Thymus (tissue), 11 donors: ENCODE measurements around the gene TP53AIP1. TPM values are rescaled to one million over a fixed set of nuclear protein-coding genes. Genes with fewer than 3 reads are reported as not detected.

Source experiments
- DNase-seq, 9 donors: peaks; one replicate each; pipeline ENCODE4 v3.0.0-alpha.2; 2013; ENCODE audit warnings: low spot score in 9 of 9, low read depth in 6 of 9, missing footprints in 1 of 9
- H3K27ac ChIP-seq, 2 donors: one replicate each; pipeline ENCODE4 v1.5.1; 2013; ENCODE audit warnings: control low read depth in 1 of 2, low read depth in 1 of 2, low read length in 1 of 2, mild to moderate bottlenecking in 1 of 2, moderate library complexity in 1 of 2
- H3K27me3 ChIP-seq, 2 donors: one replicate each; pipeline ENCODE4 v1.5.1; 2013; ENCODE audit warnings: low read length in 1 of 2; ENCODE audit not compliant: control insufficient read depth in 2 of 2, insufficient read depth in 1 of 2
- H3K36me3 ChIP-seq, 2 donors: one replicate each; pipeline ENCODE4 v1.5.1; 2013; ENCODE audit warnings: low read length in 1 of 2, mild to moderate bottlenecking in 1 of 2, moderate library complexity in 1 of 2; ENCODE audit not compliant: control insufficient read depth in 2 of 2, insufficient read depth in 2 of 2
- H3K4me1 ChIP-seq, 2 donors: one replicate each; pipeline ENCODE4 v1.5.1; 2013; ENCODE audit warnings: low read length in 2 of 2; ENCODE audit not compliant: control insufficient read depth in 2 of 2, insufficient read depth in 2 of 2
- H3K4me3 ChIP-seq, 2 donors: one replicate each; pipeline ENCODE4 v1.5.1; 2013; ENCODE audit warnings: low read length in 2 of 2, control low read depth in 1 of 2, mild to moderate bottlenecking in 1 of 2
- H3K9me3 ChIP-seq, 2 donors: one replicate each; pipeline ENCODE4 v1.5.1; 2013; ENCODE audit warnings: low read length in 1 of 2, mild to moderate bottlenecking in 1 of 2; ENCODE audit not compliant: control insufficient read depth in 2 of 2, insufficient read depth in 1 of 2
- WGBS: extraction: QIAGEN DNeasy Blood & Tissue Kit; methylation state at CpG from one replicate; pipeline ENCODE4 v1.1.7; 2013; 5-methylcytosine and 5-hydroxymethylcytosine counted together
- polyA plus RNA-seq: library from polyadenylated mRNA; stranded (reverse); fragments of 200-250 nt; gene quantifications from one replicate; pipeline ENCODE4 v1.2.3, GENCODE V29; 2013
- total RNA-seq: library from RNA; stranded (reverse); fragments of 120-200 nt; gene quantifications from one replicate; pipeline ENCODE4 v1.2.4, GENCODE V29; 2013
- donor health status: healthy.

The TP53AIP1 gene
- total and polyA plus RNA-seq, 2 donors, result 1.6 to 32.0 TPM

- 89% methylated on average over 3 of the region's 3 CpGs for WGBS
- no peaks in the 10 kb centered on the region for H3K9me3 ChIP-seq
Measured at GRCh38 chr11:128931066-128931465, 11.6 kb downstream of the TP53AIP1 start.

GRCh38 chr11:128929991-128930390 lies 12.7 kb downstream of the TP53AIP1 start:
- WGBS, result 90% methylated on average over 12 of the region's 12 CpGs
- DNase-seq, result no peak
- Histone ChIP-seq H3K36me3 (no peaks in the 10 kb centered on the region), H3K9me3 (no peaks in the 10 kb centered on the region), H3K4me3 (no peak overlapping the region), H3K27ac (no peak overlapping the region), H3K27me3 (peaks cover 0 to 27% of the 10 kb centered on the region in 2 donors), H3K4me1 (peaks cover 0 to 7% of the 10 kb centered on the region in 2 donors)

More at GRCh38 chr11:128931066-128931465, 11.6 kb downstream of the TP53AIP1 start:
- no peak overlapping the region for H3K4me3 ChIP-seq
- no peak overlapping the region for H3K27ac ChIP-seq
- H3K36me3 ChIP-seq, result no peaks in the 10 kb centered on the region
- peaks cover 0 to 7% of the 10 kb centered on the region in 2 donors for H3K4me1 ChIP-seq
- peaks cover 0 to 21% of the 10 kb centered on the region in 2 donors for H3K27me3 ChIP-seq
- DNase-seq, result no peak

GRCh38 chr11:128929468-128929867 lies 13.2 kb downstream of the TP53AIP1 start:
- DNase-seq, result no peak
- Histone ChIP-seq H3K4me1 (peaks cover 0 to 7% of the 10 kb centered on the region in 2 donors), H3K27me3 (peaks cover 0 to 32% of the 10 kb centered on the region in 2 donors), H3K27ac (no peak overlapping the region), H3K4me3 (no peak overlapping the region), H3K36me3 (no peaks in the 10 kb centered on the region), H3K9me3 (no peaks in the 10 kb centered on the region)
- 90% methylated on average over 5 of the region's 5 CpGs for WGBS

GRCh38 chr11:128928400-128928799 lies 14.3 kb downstream of the TP53AIP1 start:
- WGBS, result 66% methylated on average over 5 of the region's 5 CpGs
- Histone ChIP-seq H3K4me3 (no peak overlapping the region), H3K27me3 (peaks cover 0 to 36% of the 10 kb centered on the region in 2 donors), H3K27ac (no peak overlapping the region), H3K9me3 (no peaks in the 10 kb centered on the region), H3K36me3 (no peaks in the 10 kb centered on the region), H3K4me1 (peaks cover 0 to 7% of the 10 kb centered on the region in 2 donors)
- DNase-seq, result no peak

GRCh38 chr11:128927683-128928336 lies 14.9 kb downstream of the TP53AIP1 start:
- 91% methylated on average over 12 of the region's 12 CpGs for WGBS
- DNase-seq, result no peak
- peaks cover 0 to 36% of the 10 kb centered on the region in 2 donors for H3K27me3 ChIP-seq
- H3K36me3 ChIP-seq, result no peaks in the 10 kb centered on the region
- no peaks in the 10 kb centered on the region for H3K9me3 ChIP-seq
- no peak overlapping the region for H3K27ac ChIP-seq
- no peak overlapping the region for H3K4me3 ChIP-seq
- peaks cover 0 to 9% of the 10 kb centered on the region in 2 donors for H3K4me1 ChIP-seq

- Histone ChIP-seq H3K27me3 (peaks cover 0 to 36% of the 10 kb centered on the region in 2 donors), H3K4me3 (no peak overlapping the region), H3K36me3 (no peaks in the 10 kb centered on the region), H3K9me3 (no peaks in the 10 kb centered on the region), H3K4me1 (peaks cover 0 to 9% of the 10 kb centered on the region in 2 donors), H3K27ac (no peak overlapping the region)
- no peak for DNase-seq
- 84% methylated on average over 11 of the region's 11 CpGs for WGBS
Measured at GRCh38 chr11:128927108-128927461, 15.6 kb downstream of the TP53AIP1 start.

- H3K4me3 ChIP-seq, result no peak overlapping the region
- no peaks in the 10 kb centered on the region for H3K9me3 ChIP-seq
- DNase-seq, result no peak
- H3K36me3 ChIP-seq, result no peaks in the 10 kb centered on the region
- H3K27ac ChIP-seq, result no peak overlapping the region
- H3K27me3 ChIP-seq, result peaks cover 0 to 36% of the 10 kb centered on the region in 2 donors
- H3K4me1 ChIP-seq, result peaks cover 0 to 9% of the 10 kb centered on the region in 2 donors
- 94% methylated on average over 17 of the region's 17 CpGs for WGBS
Measured at GRCh38 chr11:128926437-128927107, 16.1 kb downstream of the TP53AIP1 start.

GRCh38 chr11:128926000-128926399 lies 16.7 kb downstream of the TP53AIP1 start:
- no peak overlapping the region for H3K4me3 ChIP-seq
- no peaks in the 10 kb centered on the region for H3K36me3 ChIP-seq
- H3K27ac ChIP-seq, result no peak overlapping the region
- H3K4me1 ChIP-seq, result peaks cover 0 to 9% of the 10 kb centered on the region in 2 donors
- DNase-seq, result no peak
- 93% methylated on average over 3 of the region's 3 CpGs for WGBS
- H3K9me3 ChIP-seq, result no peaks in the 10 kb centered on the region
- peaks cover 0 to 36% of the 10 kb centered on the region in 2 donors for H3K27me3 ChIP-seq

GRCh38 chr11:128925250-128925600 lies 17.4 kb downstream of the TP53AIP1 start:
- peaks cover 0 to 9% of the 10 kb centered on the region in 2 donors for H3K4me1 ChIP-seq
- H3K27ac ChIP-seq, result no peak overlapping the region
- no peak overlapping the region for H3K4me3 ChIP-seq
- 91% methylated on average over 2 of the region's 2 CpGs for WGBS
- peaks cover 0 to 36% of the 10 kb centered on the region in 2 donors for H3K27me3 ChIP-seq
- no peaks in the 10 kb centered on the region for H3K36me3 ChIP-seq
- no peak for DNase-seq
- H3K9me3 ChIP-seq, result no peaks in the 10 kb centered on the region
